Measurements from ENCODE around the gene PACSIN2.
"Not testable (repeated sequence)": the region's sequence is repeated elsewhere in the genome, so short reads cannot be mapped to it uniquely, and the experiment has no call there.

PACSIN2 gene

DNA sequence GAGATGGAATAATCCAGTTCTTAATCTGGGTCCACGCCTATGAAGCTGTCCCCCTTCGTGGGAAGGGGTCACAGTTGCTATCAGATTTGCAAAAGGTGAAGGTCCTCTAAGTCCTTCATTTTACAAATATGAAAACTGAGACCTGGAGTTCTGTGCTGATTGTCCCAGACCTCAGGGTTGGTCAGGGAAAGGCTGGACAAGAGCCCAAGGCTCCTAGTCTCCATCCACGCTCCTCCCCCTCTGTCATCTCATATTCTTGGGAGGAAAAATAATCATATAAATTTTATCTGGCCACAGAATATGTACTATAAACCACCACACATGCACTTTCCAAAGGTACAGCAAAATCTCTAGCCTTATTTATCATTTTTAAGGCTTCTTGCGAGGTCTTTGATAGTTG, 5.5 kb downstream of the PACSIN2 start:
- no peak for DNase-seq

DNA sequence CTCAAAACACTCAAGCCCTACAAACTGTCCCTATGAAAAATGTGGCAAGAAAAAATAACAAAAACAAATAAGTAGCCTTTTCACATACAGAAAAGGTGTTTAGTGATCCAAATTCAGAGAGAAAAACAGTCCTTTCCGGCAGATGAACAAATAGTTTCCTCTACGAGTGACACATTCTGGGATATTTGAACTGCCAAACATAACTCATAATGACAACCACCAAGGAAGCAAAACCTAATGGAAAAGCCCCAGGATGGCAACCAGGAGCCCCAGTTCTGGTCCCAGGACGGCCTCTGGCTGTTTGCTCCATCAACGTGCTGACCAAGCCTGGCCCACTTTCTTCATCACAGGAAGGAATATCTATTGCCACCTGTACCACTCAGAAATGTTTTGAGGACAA, 6.0 kb downstream of the PACSIN2 start:
- DNase-seq = no peak

DNA sequence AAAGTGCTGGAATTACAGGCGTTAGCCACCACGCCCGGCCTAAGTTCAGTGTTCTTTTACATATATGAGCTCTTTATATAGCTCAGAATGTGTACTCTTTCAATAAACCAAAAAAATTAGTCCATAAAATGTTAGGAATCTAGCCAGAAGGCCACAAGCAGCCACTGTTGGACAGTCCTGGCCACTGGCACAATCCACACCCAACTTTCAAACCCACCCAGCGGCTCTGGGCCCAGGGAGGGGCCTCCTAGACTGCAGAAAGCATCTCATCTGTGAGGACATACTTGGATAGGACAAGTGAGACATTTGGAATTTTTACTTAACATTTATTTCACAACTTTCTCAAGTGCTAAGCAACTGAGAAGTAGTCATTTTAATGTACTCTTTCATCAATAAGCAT, 6.4 kb downstream of the PACSIN2 start:
- no peak for DNase-seq

DNA sequence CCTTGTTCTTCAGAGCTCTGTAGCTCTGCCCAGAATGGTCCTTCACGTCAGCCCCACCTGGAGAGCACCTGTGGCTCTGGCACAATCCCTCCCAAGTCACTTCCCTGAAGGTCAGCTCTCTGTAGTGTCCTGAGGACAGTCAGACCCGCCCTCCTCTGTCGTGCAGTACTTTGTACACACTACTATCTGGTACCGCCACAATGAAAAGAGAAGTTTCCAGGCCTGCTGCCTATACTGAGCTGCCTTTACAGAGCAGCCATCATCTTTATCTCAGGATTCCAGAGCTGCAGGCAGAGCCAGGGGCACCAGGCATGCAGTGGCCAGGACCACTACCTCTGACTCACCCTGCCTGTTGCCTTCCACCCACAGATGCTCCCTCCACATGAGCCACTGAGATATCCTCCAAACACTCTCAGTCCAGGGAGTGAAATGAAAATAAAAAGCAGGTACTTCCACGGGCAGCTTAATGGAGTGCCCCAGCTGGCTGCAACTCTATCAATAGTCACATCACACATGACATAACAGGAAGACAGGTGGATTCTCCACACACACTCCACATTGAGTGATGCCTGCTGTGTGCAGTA, 7.3 kb downstream of the PACSIN2 start:
- DNase-seq = no peak

DNA sequence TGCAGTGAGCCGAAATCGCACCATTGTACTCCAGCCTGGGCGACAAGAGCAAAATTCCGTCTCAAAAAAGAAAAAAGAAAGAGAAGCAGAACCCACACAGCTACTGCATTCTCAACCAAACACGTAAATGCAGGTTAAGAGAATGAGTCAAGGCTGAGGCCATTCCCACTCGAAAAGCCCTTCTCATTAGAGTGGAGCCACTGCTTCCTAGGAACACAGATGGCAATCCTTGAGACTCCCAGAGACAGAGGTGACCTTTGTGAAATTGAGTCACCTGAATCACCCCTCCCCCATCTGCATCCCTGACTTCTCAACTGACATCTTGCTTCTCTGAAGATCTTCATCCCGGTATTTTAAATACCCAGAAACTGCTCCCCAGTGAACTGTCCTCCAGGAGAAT, 8.2 kb downstream of the PACSIN2 start:
- DNase-seq = no peak

DNA sequence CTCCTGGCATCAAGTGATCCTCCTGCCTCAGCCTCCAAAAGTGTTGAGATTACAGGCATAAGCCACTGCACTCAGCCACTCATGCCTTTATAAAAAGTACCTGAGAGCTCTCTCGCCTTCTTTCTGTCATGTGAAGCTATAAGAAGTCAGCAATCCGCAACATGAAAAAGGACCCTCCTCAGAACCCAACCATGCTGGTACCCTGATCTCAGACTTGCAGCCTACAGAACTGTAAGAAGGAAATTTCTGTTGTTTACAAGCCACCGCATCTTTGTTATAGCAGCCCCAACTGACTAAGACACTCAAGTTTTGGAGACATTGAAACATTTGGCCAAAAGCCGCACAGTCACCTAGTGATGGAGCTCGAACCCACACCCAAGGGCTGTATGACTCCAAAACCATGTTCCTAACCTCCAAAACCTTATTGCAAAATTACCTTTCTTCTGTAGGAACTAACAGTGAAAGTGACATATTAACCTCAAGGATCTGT, 8.9 kb downstream of the PACSIN2 start:
- DNase-seq = no peak

DNA sequence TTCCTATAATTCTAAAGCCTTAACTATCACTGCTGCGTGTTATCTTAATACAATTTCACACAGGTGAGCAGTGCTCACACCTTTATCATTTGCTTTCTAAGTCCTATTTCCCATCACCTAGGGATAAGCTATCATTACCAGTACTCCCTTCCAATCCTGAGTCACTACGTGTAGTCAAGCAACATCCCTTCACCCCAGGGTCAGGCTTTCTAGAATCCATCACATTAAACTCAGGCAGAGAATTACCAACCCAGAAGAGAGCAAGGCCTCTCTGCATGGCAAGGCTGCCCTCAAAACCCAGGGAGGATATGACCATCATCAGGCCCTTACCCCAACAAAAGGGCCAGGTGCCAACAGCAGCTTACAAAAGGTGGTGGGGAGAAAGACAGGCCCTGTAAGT, 9.8 kb downstream of the PACSIN2 start:
- DNase-seq = no peak

DNA sequence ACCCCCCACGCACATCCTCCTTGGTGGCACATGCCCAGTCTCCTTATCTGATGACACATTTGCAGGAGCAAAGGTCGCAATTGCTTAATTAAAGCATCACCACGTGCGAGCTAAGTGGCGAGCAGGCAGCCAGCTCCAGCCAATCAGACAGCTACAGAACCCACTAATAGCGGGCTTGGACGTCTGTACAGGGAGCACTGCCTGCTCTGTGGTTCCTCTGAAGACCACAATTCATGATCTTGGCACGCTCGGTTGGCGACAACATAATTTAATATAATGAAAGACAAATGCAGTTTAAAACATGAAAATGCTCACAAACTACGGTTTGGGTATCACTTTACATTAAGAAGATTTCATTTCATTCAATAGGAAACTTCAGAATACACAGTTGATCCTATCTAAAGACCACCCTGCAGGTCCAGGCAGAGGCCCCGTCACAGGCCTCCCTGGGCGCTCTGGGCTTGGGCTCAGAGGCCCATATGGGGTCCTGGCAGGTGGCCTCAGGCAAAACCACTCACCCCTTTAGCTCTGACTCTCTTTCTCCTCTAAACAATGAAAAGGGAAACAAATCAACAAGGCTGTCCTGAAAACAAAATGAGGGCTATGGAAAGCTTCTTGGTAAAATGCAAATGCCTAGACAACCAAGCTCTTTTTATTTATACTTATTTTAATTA, 10.4 kb downstream of the PACSIN2 start:
- DNase-seq = no peak

DNA sequence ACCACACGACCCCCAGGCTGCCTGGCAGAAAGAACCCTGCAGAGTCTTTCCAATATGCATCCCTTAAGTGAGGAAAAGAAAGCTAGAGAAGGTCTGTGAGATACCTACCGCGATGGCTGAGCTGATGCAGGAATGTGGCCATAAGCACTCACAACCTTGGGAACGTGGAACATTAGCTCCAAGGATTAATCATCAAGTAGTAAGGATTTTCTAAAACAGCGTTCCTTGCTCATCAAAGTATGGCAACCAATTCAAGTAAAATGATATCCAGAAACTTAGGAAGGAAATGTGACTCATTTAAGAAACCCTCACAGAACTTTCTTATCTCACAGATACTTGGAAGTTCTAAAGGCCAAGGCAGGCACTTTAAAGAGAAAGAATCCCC, 12.8 kb downstream of the PACSIN2 start:
- DNase-seq = no peak

DNA sequence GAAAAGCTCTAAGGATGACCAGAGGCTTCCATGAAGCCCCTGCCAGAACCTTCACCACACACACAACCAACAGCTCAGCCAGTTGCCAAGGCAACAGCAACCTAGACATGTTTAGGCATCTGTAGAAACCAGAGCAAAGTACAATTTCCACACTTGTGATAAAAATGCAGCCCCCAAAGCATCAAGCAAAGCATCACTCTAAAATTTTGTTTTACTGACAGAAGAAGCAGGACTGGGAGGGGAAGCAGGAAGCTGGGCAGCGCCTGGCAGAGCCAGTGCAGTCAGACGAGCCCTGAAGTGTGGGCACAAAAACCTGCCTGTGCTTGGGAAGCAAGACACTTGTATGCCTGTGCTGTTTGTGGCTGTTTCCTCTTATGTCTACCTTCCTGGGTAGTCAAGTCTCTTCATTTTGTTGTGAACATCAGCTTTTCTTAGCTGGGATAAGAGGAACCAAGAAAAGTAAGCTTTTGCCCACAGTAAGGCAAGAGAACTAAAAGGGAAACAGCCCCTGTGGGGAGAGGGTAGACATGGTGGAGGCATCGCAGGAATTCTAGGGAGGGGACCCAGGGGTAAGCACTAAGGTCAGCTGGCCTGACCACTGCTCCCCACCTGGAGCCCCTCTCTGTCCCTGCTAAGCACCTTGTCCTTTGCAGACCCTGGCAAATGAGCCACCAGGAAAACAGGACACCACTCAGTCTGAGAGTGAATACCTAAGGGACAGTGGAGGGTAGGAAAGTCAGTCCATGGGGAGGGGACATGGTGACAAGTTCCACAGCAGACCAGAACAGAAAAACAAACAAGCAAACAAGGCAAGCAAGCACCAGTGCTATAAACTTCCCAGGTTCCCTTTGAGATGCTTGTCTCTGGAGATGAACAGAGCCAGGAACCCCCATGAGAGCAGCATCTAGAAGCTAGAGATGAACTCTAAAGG, 13.4 kb downstream of the PACSIN2 start:
- DNase-seq = no peak

DNA sequence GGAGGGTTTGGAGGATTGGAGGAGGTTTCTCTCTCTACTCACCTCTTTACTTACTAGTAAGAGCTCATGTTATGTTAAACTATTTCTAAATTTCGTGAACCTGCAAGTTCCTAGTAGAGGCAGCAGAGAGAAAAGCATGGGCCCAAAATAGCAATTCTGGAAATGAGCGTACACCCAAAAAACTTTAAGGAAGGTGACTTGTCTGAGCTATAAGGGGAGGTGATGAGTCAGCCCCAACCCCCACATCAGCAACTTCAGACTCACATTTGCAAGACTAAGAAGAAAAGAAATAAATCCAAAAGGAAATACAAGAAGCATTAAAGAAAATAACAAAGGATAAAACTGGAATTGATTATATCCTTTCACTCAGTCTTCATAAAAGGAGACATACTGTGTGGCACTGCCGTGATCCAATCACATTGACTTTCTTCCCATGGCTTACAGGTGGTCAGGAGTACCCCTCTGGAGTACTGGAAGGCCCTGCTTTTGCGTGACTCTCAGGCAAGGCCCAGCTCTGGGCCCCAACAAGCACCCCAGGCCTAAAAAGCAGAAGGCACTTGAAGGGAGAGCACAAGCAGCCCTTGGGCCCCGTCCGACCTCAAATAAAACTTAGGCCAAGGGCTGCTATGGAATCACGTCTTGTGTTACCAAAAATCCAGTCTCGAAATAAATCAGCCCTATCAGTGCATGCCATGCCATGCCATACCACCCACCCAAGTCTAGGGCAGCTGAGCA, 14.3 kb downstream of the PACSIN2 start:
- no peak for DNase-seq

DNA sequence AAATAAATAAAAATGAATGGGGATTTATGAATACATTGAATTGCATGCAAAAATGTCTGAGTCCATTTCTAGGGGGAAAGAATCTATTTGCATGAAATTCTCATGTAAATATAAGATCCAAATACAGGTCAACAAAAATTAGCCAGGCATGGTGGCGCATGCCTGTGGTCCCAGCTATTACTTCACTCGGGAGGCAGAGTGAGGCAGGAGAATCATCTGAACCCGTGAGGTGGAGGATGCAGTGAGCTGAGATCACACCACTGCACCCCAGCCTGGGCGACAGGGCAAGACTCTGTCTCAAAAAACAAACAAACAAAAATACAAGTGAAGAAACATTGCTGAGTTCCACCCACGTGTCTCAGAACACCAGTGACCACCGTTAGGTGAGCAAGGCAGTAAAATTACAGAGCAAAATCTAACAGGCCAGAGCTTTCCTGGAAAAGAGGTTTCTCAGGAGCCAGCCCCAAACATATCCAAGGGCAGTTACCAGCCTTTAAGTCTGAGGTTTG, 17.3 kb downstream of the PACSIN2 start:
- DNase-seq = no peak

DNA sequence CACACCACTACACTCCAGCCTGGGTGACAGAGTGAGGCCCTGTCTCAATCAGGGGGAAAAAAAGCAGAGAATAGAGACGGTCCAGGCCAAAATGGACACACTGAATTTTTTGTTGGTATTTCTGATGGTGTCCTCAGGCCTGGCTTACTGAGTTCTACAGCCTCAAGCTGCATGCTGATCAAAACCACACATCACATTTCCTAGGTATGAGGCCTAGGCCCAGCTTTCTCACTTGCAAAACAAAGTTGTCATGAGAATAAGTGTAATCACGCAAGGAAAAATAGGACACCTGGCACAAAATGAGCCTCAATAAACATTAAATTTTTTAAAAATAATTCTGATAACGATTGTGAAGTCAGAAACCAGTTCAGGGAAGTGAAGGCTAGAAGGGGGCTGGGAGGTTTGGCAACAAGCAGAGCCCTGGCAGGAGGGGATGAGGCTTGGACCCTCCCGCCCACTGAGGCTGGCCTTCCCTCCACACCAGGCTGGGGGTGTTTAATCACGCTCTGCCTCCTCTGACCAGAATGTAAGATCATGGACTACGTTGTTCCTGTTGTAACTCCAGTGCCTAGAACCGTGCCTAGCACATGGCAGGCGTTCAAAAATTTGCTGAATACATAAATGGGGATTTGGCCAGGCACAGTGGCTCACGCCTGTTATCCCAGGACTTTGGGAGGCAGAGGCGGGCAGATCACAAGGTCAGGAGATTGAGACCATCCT, 18.1 kb downstream of the PACSIN2 start:
- DNase-seq = no peak

DNA sequence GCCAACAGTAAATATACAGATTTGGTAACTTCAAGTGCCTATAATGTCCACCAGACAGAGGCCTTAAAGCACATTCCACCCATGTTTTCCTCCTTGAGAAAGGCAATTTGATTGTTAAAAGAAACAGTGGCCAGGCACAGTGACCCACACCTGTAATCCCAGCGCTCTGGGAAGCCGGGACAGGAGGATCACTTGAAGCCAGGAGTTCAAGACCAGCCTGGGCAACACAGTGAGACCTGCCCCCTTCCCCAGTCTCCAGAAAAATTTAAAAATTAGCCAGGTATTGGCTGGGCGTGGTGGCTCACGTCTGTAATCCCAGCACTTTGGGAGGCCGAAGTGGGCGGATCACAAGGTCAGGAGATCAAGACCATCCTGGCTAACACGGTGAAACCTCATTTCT, 19.3 kb downstream of the PACSIN2 start:
- not testable (repeated sequence) for DNase-seq

DNA sequence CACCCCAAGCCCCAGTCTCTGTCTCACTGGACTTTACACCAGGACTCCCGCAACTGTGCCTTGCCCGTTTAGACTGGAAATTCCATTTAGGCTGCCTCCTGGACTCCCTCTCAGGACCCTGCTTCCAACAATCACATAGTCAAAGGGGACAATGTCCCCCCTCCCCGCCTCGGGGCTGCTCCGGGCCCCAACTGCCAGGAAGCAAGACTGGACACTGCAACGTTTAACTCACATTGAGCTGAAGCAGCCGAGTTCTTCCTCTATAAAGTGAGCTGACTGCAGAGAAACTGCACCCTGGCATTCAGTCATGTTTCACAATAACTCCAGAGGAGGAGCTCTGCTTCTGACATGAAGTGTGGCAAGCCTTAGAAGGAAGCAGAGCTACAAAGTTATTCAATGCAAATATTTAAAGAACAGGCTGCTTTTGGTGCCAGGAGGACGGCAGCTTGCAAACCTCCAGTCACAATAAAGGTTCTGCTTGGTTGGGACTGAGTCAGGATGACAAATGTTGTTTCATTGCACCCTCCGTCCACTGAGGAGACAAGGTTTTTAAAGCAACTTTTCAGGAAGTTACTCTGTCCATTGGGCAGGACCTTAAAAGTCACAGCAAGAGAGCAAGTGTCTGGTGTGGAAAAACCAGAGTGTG, 19.9 kb downstream of the PACSIN2 start:
- no peak for DNase-seq

DNA sequence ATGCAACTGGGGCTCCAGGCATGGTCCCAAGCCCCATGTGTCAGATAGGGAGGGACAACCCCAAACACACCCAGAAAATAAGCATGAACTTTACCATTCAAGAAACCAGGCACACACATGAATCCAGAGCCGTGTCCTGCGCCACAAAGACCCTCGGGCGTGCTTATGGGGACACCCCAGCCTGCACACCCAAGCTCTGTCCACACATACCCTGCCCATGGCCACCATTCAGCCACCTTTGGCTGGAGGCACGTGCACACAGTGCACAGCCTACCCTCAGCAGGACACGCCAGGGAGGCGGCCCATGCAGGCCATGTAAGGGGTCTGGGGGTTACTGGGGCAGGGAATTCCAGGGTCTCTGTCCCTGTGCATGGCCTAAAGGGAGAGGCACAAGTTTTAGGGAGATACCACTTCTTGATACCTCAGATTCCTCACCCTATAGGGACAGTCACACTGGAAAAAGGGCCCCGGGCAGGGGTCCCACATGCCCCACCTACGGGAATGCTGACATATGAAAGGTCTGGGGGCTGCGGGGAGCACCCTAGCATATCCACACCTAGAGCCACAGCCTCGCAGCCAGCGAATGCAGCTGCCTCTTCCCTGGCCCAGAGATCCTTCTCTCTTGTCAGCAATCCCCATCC, 20.6 kb downstream of the PACSIN2 start:
- DNase-seq = no peak

DNA sequence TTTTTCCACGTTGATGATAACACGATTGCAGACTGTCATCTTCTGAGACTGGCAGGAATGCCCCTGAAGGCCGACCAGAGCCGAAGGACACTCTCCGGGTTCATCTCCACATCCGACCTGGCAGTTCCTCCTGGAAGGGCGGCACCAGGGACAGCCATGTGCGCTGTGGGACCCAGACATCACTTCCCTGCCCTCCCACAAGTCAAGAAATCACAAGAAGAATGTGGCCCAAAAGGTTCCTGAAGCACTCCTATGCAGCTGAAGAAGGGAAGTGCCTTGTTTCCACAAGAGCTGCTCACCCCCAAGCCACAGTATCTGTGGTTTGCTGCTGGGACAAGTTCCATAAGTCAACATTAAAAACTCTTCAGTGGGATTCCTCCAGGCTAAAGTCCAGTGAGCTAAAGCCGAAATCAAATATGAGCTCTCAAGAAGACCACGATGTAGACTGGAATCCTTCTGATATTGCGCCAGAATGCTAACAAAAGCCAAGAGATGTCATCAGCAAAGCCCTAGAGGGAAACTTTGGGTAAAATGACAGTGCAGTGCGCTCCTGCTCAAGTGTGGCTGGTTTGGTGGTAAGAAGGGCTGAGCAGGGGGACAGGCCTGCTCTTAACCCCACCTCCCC, 21.2 kb downstream of the PACSIN2 start:
- no peak for DNase-seq

DNA sequence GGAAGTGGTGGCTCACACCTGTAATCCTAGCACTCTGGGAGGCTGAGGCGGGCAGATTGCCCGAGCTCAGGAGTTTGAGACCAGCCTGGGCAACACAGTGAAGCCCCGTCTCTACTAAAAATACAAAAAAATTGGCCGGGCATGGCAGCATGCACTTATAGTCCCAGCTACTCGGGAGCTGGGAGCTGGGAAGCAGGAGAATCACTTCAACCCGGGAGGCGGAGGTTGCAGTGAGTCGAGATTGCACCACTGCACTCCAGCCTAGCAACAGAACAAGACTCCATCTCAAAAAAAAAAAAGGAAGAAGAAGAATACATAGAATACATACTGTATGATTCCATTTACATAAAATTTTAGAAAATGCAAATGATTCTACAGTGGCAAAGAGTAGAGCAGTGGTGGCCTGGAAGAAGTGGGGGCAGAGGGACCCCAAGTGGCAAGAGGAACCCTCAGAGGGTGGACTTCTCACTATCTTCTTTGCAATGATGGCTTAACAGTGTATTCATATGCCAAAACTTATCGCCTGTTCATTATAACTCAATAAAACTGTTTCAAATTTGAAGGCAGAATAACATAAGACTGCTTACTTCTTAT, 22.0 kb downstream of the PACSIN2 start:
- no peak for DNase-seq

DNA sequence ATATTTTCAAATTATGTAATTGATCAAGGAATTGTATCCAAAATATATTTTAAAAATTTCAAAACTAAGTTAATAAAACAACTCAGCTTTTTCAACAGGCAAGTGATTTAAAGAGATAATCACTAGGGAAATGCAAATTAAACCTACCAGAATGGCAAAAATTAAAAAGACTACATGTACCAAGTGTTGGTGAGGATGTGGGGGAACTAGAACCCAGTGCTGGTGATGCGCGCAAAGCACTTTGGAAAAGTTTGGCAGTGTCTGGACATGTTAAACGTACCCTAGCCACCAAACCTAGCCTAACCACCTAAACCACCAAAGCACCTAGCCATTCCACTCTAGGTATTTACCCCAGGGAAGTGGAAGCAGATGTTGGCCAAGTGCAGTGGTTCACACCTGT, 22.9 kb downstream of the PACSIN2 start:
- no peak for DNase-seq

DNA sequence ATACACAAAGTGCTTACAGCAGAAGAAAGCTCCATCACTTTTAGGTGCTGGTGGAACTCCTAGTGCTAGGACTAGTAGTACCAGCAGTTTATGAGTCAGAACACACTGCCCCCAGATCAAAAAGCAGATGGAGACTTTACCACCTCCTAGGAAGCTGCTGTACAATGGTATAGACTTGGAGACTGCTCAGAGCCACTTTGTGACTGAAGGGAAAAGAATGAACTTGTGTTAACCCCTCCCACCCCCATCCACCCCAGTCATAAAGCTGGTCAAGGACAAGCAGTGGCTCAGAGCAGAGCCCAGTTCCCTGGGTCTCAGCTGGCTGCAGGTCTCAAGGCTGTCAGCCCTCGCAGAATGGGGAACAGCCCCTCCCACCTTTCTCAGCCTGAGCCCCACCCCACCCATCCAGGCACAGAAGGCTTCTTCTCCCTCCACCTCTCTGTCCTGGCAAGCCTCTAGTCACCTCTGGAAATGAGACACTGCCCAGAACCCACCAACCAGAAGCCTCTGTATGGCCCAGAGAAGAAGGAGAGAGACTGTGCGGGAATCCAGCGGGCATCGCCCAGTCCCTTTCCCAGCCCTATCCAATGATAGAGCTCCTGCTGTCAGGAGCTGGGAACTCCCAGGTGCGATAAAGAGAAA, 23.8 kb downstream of the PACSIN2 start:
- no peak for DNase-seq
